Left ventricle myocardium superior (tissue), 1 donor: Measurements from ENCODE around the gene MMP17. TPM values are rescaled to one million over a fixed set of nuclear protein-coding genes. Genes with fewer than 3 reads are reported as not detected.
"Not testable (repeated sequence)": the region's sequence is repeated elsewhere in the genome, so short reads cannot be mapped to it uniquely, and the experiment has no call there.

Experiments used
- ATAC-seq: fragments of 200-7000 bp; cut with Tn5 transposase; one replicate; pipeline ENCODE4 v1.9.1; 2020; ENCODE audit warnings: mild to moderate bottlenecking, moderate library complexity
- DNase-seq: peaks from one replicate; pipeline ENCODE4 v3.0.0-alpha.2; 2020
- intact Hi-C: fragments of 100-400 bp; cut with micrococcal nuclease; formaldehyde crosslinking; loops from one replicate; pipeline ENCODE4 v1.11.0; 2022
- total RNA-seq: library from RNA; stranded (reverse); fragmentation: NEBNext Ultra II Directional; extraction: Animal tissue kit (Norgen Biotek cat#: 25700); gene quantifications from one replicate; pipeline ENCODE4 v1.2.1, GENCODE V29; 2021
- donor health status: DM: no; HTN: yes; CAD: no; lungs with severe emphysema.

The MMP17 gene
- total RNA-seq, 1 donor from 2014 or later, result 0.47 TPM

- DNase-seq (peak; percentile 12), ATAC-seq (no peak)
- intact Hi-C loops, result no loop called here
Measured at GRCh38 chr12:131857908-131858850, 30.0 kb downstream of the MMP17 start.

DNA sequence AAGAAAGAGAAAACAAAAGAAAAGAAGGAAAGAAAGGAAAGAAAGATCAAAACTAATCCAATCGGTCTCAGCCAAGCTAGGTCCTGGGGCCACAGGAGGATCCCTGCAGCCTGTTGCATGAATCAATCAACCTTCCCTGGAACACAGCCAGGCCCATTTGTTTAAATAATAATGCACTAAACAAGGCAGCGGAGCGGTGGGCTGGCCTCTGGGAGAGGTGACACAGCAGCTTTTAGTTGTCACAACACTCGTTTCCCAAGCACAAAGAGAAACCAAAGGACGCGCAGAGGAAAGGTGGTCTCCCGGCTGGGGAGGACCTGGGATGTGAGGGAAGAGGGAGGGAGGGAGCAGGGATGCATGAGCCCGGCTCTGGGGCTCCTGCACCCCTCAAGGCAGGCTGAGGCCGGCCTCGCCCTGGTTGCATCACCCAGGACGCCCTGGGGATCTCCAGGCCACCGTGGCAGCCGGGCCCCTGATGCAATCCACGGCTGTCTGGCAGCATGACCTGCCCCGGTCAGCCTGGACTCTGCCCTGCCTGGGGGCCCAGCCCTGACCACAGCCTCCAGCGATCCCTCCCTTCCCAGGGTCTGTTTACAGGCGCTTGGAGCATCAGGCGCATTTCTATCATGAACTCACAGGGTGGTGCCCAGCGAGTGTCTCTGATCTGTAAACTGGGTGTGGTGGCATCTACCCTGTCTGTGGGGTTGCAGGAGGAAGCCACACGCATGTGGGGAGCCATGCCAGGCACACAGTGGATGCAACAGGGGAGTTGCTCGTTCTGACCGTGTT is 32.5 kb downstream of the MMP17 start:
- intact Hi-C loops, result no loop called here
- ATAC-seq (peak; percentile 82), DNase-seq (peak; percentile 57)

DNA sequence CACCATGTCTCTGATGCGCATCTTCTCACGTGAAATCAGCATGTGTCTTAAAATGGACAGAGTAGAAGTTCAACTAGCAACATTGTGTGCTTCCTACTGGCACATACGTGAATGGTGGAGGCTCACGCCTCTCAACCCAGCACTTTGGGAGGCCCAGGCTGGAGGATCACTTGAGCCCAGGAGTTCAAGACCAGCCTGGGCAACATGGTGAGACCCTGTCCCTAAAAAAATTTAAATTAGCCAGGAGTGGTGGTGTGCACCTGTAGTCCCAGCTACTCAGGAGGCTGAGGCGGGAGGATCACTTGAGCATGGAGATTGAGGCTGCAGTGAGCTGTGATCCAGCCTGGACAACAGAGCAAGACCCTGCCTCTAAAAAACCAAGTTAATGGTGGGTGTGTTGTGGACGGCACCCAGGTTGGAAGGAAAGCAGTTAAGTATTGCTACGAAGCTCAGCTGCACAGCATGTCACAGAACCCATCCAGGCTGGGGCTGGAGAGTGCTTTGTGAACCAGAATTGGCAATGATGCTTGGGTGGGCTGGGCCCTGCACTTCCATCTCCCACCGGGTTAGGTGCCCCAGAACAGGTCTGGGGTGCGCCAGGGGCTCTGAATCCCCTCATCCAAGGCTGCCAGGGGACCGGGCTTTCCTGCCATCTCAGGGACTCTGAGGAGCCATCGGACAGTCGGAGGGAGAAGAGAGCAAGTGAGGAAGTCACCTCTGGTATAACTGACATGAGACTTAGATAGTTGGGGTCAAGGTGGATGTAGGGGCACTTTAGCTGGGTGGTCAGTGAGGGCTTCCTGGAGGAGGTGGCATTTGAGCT is 33.3 kb downstream of the MMP17 start:
- intact Hi-C loops, result no loop called here
- DNase-seq, result no peak
- no peak for ATAC-seq

DNA sequence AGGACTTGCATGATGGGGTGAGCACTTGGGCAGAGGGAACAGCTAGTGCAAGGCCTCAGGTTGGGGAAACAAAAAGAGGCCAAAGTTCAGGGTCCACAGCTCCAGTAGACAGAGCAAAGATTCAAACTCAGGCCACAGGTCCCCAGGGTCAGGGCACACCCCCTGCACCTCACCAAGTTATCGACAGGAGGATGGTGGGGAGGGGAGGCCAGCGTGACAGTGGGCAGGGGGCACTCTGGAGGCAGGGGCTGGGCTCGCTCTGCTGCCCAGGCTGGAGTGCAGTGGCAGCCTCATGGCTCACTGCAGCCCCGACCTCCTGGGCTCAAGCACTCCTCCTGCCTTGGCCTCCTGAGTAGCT is 33.9 kb downstream of the MMP17 start:
- intact Hi-C loops, result no loop called here
- ATAC-seq (no peak), DNase-seq (no peak)

- intact Hi-C loops, result no loop called here
Measured at GRCh38 chr12:131862600-131862993, 34.4 kb downstream of the MMP17 start.

DNA sequence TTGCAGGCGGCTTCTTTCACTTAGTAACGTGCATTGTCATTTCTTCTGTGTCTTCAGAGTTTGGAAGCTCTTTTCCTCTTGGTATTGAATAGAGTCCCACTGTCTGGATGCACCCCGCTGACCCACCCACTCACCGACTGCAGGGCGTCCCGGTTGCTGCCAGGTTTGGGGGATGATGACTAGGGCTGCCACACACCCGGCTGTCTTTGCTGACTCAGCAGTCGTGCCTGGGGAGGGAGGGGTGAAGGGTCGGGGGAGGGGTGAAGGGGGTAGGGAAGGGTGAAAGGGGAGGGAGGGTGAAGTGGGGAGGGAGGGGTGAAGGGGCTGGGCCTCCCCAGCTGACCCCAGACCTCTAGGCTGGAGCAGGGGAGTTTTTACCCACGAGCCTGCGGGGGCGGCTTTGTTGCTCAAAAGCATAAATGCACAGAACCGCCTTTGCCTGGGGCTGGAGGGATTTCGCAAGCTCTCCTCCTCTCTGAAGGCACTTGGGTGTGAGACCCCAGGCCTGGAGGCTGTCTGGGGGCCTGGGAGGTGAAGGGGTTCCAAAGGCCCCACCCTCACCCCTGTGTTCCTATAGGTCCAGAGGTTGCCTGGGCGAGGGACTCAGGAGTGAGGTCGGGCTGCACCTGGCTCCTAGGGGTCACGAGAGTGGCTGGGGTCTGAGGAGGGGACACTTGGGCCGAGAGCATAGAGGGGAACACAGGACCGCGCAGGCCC is 35.0 kb downstream of the MMP17 start:
- ATAC-seq, result no peak

More at GRCh38 chr12:131862600-131862993, 34.4 kb downstream of the MMP17 start:
- ATAC-seq (no peak), DNase-seq (no peak)

DNA sequence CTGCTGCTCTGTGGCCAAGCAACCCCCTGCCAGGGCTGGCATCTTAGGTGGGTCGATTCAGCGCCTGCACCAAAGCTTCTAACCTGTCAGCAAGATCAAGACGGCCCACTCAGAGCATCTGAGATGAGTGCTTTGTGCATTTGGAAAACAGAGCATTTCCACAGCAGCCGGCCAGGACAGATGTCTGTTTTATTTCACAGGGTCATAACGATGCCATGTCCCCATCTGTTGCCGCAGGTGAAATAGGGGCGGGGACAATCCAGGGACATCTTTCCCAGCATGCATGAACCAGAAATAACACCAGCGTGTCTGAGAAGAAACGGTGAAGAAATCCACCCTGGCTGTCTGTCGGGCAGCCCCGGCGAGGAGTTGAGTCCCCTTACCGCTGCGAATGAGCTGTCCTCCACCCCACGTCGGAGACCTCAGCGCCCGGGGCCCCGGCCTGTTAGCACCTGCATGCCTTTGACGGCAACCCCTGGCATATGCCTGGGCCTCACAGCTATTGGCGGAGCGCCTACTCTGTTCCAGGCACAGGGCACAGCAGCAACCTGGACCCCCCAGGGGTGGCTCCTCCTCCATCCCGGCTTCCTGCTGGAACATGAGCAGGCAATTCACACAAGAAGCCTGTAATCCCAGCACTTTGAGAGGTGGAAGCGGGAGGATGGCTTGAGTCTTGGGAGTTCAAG is 35.7 kb downstream of the MMP17 start:
- ATAC-seq, result no peak
- DNase-seq, result no peak
- intact Hi-C loops, result no loop called here

More for the DNA sequence above, 35.0 kb downstream of the MMP17 start:
- intact Hi-C loops, result no loop called here
- DNase-seq, result no peak

DNA sequence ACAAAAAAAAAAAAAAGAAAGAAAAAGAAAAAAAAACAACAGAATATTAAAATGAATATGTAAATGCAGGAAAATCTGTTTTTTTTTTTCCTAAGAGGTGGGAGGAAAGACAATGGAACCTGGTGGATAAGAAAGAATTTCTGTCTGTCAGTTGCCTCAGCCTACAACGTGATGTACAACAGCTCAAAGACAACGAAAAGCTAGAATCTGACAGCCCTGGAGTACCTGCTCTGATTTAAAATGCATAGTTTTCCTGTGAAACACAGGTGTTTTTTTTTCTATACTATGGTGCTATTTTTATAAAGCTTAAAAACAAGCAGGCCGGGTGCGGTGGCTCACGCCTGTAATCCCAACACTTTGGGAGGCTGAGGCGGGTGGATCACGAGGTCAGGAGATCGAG is 36.3 kb downstream of the MMP17 start:
- intact Hi-C loops, result no loop called here
- ATAC-seq, result no peak
- DNase-seq, result no peak

DNA sequence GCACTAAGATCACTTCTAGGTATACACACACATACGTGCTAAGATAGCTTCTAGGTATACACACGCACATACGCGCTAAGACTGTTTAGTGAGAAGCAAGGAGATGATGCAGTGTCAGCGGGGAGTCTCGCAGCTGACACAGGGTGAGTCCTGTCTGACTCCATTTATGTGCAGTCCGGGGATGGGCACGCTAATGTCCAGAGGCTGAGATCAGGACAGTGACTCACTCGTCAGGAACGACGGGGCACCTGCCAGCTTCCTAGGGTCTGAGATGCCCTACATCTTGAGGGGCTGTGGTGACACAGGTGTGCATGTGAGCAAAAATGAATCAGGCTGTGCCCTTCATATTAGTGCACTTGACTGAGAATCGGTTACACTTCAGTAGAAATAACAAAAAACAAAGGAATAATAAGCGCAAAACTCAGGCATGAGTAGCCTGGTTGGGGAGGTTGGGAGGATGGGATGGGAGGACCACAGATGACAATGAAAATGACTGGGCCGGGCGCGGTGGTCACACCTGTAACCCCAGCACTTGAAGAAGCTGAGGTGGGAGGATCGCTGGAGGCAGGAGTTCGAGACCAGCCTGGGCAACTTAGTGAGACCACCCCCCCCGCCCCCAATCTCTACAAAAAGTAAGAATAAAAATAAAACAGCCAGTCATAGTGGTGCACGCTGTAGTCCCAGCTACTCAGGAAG is 37.1 kb downstream of the MMP17 start:
- no peak for ATAC-seq
- intact Hi-C loops, result no loop called here
- DNase-seq, result no peak

DNA sequence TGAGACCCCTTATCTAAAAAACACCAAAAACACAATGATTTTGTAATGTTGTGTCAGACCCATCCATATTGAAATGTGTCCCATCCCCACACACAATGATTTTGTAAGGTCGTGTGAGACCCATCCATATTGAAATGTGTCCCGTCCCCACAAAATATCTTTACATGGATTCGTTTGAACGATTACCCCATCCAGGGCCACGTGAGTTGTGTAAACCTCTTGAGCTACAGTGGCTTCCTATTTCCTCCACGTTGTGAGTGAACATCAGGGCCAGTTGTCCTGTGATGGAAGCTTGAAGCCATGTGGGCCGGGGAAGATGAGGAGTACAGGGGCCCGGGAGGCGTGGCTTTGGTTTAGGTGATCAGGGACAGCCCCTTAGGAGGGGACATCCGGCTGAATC is 39.3 kb downstream of the MMP17 start:
- no peak for ATAC-seq
- DNase-seq, result no peak
- intact Hi-C loops, result no loop called here

GRCh38 chr12:131867891-131868675 is 39.9 kb downstream of the MMP17 start:
- ATAC-seq, result no peak

GRCh38 chr12:131869871-131870418 is 41.8 kb downstream of the MMP17 start:
- DNase-seq (no peak), ATAC-seq (no peak)
- intact Hi-C loops, result no loop called here

More at GRCh38 chr12:131867891-131868675, 39.9 kb downstream of the MMP17 start:
- no peak for DNase-seq
- intact Hi-C loops, result no loop called here

DNA sequence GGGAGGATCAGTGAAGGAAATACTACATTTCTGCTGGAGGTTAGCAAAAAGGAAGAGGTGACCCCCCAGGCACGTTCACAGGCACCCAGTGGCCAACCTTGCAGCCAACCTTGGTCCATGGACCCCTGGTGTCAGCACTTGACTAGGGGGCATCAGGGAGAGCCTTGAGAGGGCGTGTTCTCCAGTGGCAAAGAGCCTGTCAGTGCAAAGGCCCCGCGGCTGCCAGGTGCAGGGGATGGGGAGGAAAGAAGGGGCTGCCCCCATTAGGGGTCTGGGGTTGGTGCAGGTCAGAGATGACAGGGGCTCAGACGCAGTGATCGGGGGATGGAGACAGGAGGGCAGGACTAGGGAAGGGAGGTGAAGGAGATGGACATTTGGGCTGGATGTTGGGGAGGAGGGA is 43.5 kb downstream of the MMP17 start:
- DNase-seq (no peak), ATAC-seq (no peak)
- intact Hi-C loops, result no loop called here

- ATAC-seq, result no peak
- intact Hi-C loops, result no loop called here
- no peak for DNase-seq
Measured at GRCh38 chr12:131872154-131873051, 44.2 kb downstream of the MMP17 start.

DNA sequence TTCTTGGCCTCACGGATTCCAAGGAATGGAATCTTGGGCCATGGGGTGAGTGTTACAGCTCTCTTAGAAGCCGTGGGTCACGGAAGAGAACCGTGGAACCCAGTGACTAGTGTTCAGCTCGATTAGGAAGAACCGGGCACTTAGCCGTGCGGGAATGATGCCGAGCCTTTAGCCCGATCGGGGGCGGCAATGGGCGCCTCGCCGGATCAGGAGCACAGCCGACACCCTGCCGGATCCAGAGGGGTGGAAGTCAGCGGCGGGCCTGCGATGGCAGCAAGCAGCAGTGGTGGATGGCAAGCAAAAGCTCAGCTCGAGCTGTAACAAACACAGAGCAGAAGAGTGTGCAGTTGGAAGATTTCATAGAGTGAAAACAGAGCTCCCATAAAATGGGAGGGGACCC is 45.1 kb downstream of the MMP17 start:
- ATAC-seq, result no peak
- intact Hi-C loops, result no loop called here
- DNase-seq, result no peak

DNA sequence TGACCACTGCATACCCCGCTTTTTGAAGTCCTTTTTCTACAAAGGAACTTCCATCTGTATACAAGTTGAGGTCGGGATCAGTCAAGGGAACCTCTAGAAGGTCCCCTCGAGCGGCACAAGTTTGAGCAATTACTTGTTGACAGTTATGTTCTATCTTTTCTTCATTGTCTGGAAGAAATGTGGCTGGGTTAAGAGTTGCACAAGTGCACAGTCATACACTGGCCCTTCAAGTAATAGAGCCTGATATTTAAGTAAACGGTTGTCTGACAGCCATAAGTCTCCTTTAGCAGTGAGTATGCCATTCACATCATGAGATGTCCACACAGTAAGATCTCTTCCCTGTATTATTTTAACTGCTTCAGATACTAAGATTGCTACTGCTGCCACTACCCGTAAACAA is 46.8 kb downstream of the MMP17 start:
- intact Hi-C loops, ATAC-seq, DNase-seq: not testable (repeated sequence)
